C4-2B (cell line): ENCODE data around the gene OR2AK2.

Experiments used
- ZFX ChIP-seq: fragments of 450-650 bp; IDR thresholded peaks from 2 replicates; pipeline ENCODE4 v1.6.1; 2017
- TF ChIP-seq, protein P1 (sequence below): fragments of 450-650 bp; conservative IDR thresholded peaks from 2 replicates; pipeline ENCODE4 v1.5.1; 2017; ENCODE audit warnings: mild to moderate bottlenecking

DNA sequence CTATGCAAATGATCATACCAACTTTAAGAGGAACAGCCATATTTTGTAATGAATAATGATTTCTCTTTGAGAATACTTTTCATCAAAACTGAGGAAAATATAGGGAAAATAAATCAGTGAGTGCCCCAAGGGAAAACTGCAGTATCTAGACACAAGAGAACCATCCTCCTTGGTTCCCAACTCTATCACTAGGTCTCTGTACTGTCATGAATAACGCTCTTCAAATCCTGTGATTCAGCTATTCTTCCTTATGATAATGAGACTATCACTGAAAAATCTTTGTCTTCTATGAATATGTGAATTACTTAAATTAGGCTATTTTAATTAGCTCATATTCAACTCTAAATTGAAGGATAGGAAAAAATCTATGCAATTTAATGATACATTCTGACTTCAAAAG is 50.8 kb downstream of the OR2AK2 start:
- TF ChIP-seq, protein P1, sequence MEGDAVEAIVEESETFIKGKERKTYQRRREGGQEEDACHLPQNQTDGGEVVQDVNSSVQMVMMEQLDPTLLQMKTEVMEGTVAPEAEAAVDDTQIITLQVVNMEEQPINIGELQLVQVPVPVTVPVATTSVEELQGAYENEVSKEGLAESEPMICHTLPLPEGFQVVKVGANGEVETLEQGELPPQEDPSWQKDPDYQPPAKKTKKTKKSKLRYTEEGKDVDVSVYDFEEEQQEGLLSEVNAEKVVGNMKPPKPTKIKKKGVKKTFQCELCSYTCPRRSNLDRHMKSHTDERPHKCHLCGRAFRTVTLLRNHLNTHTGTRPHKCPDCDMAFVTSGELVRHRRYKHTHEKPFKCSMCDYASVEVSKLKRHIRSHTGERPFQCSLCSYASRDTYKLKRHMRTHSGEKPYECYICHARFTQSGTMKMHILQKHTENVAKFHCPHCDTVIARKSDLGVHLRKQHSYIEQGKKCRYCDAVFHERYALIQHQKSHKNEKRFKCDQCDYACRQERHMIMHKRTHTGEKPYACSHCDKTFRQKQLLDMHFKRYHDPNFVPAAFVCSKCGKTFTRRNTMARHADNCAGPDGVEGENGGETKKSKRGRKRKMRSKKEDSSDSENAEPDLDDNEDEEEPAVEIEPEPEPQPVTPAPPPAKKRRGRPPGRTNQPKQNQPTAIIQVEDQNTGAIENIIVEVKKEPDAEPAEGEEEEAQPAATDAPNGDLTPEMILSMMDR, result no peak
- no peak for TF ChIP-seq ZFX
